GM12864 (cell line): Measurements from ENCODE around the gene PKLR.
A peak's percentile ranks its signal among the peaks of the same experiment; 100 is the strongest.

ENCODE experiments used
- DNase-seq: peaks from one replicate; pipeline ENCODE4 v3.0.0-alpha.2; 2011; ENCODE audit warnings: low read depth
- H3K4me3 ChIP-seq: 2 replicates; pipeline ENCODE4 v1.5.1; 2011; ENCODE audit warnings: mild to moderate bottlenecking, low read depth, low read length, control low read depth
- TF ChIP-seq, protein P1 (sequence below): IDR thresholded peaks from 2 replicates; pipeline ENCODE4 v1.5.1; 2011; ENCODE audit warnings: low read depth, mild to moderate bottlenecking, moderate library complexity, low read length, control low read depth, inconsistent platforms; ENCODE audit errors: missing control alignments

PKLR gene

GRCh38 chr1:155255243-155256007, 45.8 kb downstream of the PKLR start, which contains the start of gene ENTREP3:
Gene ENTREP3 (minus strand): TSS chr1:155255483. CDS start chr1:155254877, 606 bp downstream.
- no peak for DNase-seq
- TF ChIP-seq, protein P1, sequence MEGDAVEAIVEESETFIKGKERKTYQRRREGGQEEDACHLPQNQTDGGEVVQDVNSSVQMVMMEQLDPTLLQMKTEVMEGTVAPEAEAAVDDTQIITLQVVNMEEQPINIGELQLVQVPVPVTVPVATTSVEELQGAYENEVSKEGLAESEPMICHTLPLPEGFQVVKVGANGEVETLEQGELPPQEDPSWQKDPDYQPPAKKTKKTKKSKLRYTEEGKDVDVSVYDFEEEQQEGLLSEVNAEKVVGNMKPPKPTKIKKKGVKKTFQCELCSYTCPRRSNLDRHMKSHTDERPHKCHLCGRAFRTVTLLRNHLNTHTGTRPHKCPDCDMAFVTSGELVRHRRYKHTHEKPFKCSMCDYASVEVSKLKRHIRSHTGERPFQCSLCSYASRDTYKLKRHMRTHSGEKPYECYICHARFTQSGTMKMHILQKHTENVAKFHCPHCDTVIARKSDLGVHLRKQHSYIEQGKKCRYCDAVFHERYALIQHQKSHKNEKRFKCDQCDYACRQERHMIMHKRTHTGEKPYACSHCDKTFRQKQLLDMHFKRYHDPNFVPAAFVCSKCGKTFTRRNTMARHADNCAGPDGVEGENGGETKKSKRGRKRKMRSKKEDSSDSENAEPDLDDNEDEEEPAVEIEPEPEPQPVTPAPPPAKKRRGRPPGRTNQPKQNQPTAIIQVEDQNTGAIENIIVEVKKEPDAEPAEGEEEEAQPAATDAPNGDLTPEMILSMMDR: no peak
- H3K4me3 ChIP-seq: peak within 1 kb of the TSS; percentile 59

DNA sequence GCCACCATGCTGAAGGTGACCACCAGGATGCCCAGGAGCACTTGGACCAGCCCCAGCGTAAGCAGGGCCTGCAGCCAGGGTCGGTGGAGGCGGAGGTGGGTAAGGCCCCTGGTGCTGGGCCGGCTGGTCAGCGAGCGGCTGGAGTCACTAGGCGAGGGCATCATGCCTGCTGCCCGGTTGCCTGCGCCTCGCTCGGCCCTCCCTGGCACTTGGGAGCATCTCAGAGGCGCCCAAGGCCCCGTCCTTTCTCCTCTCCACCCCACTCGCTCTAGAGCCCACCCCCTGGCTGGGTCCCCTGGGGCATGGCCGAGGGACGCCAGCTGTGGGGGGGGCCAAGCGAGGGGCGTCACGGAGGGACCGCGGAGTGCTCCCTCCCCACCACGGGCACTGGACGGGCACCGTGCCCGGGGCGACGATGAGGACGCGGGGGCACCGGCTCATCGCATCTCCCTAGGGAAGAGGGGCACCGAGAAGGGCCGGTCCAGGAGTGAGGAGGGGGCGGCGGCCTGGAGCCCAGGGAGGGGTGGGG, 46.5 kb downstream of the PKLR start:
- TF ChIP-seq, protein P1: no peak
- peak overlapping the region; percentile 59 for H3K4me3 ChIP-seq
- DNase-seq: no peak

DNA sequence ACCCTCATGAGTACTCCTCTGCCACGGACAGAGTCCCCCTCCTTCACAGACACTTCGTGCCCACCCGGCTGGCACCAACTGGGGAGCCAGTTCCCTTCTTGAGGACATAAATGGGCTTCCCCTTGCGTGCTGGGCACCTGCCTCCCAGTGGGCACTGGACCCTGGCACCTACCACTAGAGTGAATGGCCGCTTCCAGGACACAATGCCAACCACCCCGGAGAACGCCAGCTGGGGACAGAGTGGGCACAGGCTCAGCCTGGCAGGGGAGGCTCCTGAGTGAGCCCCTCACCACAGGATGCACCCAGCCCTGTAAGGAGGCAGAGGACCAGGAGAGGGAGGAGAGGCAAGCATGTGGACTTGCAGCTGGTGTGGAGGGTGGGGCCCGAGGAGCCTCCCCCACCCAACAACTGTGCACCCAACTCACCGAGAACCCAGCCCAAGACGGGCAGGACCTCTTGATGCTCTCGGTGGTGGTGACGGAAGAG, 47.0 kb downstream of the PKLR start:
- TF ChIP-seq, protein P1: no peak
- no peak for DNase-seq
- H3K4me3 ChIP-seq: peak overlapping the region; percentile 59

- TF ChIP-seq, protein P1: no peak
- H3K4me3 ChIP-seq: no peak overlapping the region; the same call in 1 of the 2 replicates
- no peak for DNase-seq
Observed at GRCh38 chr1:155253797-155254196, 47.4 kb downstream of the PKLR start.

GRCh38 chr1:155253208-155253607, 48.0 kb downstream of the PKLR start:
- H3K4me3 ChIP-seq: no peak overlapping the region
- no peak for DNase-seq
- TF ChIP-seq, protein P1: no peak

DNA sequence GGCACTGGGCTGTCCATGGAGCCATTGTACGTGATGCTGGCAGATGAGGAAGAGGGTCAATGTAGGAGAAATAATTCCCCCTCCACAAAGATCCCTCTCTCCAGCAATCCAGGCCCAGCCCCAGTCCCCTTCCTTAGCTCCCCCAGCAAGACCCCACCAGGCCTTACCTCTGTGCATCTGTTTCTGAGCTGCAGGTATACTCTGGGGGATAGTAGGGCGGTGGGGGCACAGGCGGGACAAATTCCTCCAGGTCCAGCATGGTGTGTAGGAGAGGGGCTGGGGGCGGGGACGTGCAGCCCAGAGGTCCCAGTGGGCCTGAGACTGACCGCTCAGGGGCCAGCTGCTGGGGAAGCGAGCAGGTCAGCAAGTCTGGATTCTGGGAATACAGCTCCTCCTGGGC, 49.7 kb downstream of the PKLR start:
- TF ChIP-seq, protein P1: no peak
- DNase-seq: no peak
- no peak overlapping the region for H3K4me3 ChIP-seq
